GM21723 (cell line): ENCODE measurements around the gene HAO2.
A peak's percentile ranks its signal among the peaks of the same experiment; 100 is the strongest.
"Not testable (repeated sequence)": the region's sequence is repeated elsewhere in the genome, so short reads cannot be mapped to it uniquely, and the experiment has no call there.

ENCODE experiments used
- ATAC-seq: cut with Tn5 transposase; IDR thresholded peaks from one replicate; pipeline ENCODE4 v1.9.1; 2021; ENCODE audit warnings: mild to moderate bottlenecking, moderate library complexity; ENCODE audit not compliant: unreplicated experiment

The HAO2 gene

DNA sequence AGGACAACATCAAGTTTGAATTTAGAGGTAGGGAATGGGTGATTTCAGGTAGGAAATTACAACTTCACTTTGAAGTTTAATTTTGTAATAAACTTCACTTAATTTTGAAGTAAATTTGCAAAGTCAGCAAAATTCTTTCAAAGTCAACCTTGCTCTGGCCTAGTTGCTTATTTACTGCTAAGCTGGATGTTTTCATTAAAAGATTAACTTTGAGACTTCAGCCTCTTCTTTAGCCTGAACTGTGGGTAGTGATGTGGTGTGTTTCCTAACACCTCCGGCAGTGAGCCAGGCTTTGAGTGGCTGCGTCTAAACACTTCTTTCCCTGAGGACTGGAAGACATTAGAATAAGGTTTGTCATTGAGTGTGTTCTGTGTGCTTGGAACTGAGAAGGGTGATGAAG is at the start of gene HAO2:
Gene HAO2, plus strand, starts transcription at position 232 of the 400 bp plus-strand sequence. CDS start 12,301 bp downstream, outside the sequence.
- no peak for ATAC-seq

DNA sequence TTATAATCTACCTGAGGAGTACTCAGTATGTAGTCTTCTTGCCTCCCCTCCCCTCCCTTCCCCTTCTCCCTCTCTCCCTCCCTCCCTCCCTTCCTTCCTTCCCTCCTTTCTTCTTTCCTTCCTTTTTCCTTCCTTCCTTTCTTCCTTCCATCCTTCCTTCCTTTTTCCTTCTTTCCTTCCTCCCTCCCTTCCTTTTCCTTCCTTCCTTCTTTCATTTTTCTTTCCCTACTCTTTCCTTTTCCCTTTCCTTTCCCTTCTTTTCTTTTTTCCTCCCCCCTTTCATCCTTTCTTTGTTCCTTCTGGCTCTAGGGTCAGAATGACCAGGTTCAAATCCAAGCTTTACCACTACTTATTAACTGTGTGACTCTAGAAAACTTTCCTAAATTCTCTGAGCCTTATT is 48.5 kb upstream of the HAO2 start:
- no peak for ATAC-seq

- no peak for ATAC-seq
These were observed 46.7 kb upstream of the HAO2 start for GRCh38 chr1:119321666-119322419.

GRCh38 chr1:119323216-119323982 is 45.2 kb upstream of the HAO2 start:
- ATAC-seq, result peak; percentile 88

- ATAC-seq, result peak; percentile 49
These were observed 44.4 kb upstream of the HAO2 start for GRCh38 chr1:119324198-119324597.

DNA sequence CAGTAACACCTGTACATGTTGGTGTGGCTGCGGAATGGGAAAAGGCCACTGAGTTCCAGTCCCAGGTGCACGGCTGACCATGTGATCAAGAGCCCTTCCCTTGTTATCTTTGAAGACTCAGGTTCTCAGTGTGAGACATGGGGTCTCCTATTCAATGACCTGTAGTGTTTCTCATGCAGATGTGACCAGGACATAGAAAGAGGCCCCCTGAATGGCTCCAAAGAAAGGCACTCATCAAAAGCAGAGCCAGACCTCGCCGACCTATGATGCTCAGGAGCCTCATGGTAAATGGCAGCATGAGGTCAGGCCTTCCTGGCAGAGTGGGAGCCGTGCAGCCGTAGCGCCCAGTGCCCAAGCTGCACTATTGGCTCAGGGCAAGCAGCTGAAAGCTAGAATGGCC is 42.3 kb upstream of the HAO2 start:
- ATAC-seq, result no peak

- no peak for ATAC-seq
These were observed 41.5 kb upstream of the HAO2 start for GRCh38 chr1:119327094-119327449.

GRCh38 chr1:119327450-119328155 is 41.0 kb upstream of the HAO2 start:
- ATAC-seq, result no peak

GRCh38 chr1:119329541-119330461 is 38.8 kb upstream of the HAO2 start:
- no peak for ATAC-seq

- ATAC-seq, result no peak
These were observed 38.0 kb upstream of the HAO2 start for GRCh38 chr1:119330466-119331189.

- ATAC-seq, result no peak
These were observed 37.4 kb upstream of the HAO2 start for GRCh38 chr1:119331190-119331515.

DNA sequence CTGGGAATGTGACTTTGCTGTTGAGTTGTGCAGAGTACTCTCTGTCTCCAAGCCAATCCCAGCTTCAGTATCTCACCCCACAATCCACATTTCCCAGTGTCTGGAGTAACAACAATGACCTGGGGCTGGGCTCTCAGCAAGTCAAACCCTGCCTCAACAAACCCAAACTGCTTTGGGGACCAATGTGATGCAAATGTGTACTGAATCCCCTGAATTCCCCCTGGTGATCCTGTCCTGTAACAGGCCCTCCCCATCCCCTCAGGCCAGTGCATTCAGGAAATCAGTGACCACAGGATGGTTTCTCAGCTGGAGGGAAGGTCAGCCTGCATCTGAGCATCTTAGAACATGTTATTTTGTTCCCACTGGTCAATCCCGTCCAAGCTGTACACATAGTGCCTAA is 36.7 kb upstream of the HAO2 start:
- no peak for ATAC-seq

DNA sequence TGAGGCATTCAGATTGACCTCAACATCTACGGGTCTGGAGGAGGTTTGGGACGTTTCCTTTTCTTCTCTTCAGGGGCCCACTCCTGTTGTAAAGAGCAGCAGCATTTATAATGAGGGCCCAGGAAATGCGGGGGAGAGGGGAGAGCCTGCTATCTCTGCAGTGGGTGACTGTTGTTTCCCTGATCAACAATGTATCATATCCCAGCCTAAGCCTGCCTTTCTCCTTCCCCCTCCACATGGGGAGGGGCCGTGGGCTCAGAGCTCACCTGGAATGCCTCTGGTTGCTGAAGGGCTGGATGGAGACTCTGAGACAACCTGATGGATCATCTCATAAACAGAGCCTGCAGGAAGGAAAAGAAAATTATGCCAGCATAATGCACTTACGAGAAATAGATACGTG is 36.0 kb upstream of the HAO2 start:
- no peak for ATAC-seq

DNA sequence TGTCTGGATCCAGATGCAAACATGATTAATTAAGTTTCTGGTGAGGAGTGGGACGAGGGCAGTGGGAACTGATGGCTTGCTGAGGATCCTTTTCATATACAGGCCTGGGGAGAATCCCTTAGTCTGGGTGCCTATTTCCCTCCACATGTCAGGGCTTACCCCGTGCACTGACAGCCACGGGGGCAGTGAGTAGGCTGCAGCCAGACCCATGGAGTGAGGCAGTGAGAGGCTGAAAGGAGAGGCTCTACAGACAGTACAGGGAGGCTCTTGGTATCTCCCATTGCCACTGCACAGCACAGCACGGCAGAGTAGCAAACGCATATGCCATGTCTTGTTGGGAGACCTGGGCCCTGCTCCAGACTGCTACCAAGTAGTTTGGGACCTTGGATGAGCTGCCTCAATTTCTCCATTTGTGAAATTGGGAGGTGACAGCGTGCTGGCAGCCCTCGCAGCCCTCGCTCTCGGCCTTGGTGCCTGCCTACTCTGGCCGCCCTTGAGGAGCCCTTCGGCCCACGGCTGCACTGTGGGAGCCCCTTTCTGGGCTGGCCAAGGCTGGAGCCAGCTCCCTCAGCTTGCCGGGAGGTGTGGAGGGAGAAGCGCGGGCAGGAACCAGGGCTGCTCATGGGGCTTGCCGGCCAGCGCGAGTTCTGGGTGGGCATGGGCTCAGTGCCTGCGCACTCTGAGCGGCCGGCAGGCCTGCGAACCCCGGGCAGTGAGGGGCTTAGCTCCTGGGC is 35.3 kb upstream of the HAO2 start:
- ATAC-seq, result no peak

GRCh38 chr1:119333897-119334250 is 34.7 kb upstream of the HAO2 start:
- not testable (repeated sequence) for ATAC-seq

GRCh38 chr1:119336848-119337247 is 31.7 kb upstream of the HAO2 start:
- no peak for ATAC-seq

DNA sequence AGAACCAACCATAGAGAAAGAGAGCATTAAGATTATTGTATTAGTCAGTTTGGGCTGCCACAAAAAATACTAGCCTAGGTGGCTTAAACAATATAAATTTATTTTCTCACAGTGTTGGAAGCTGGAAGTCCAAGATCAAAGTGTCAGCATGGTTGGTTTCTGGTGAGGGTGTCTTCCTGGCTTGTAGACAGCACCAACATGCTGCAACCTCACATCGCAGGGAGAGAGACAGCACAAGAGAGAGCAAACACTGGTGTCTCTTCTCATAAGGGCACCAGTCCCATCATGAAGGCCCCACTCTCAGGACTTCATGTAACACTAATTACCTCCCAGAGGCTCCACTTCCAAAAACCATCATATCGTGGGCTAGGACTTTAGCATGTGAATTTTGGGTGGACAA is 30.6 kb upstream of the HAO2 start:
- no peak for ATAC-seq

- ATAC-seq, result no peak
These were observed 29.8 kb upstream of the HAO2 start for GRCh38 chr1:119338757-119339156.

GRCh38 chr1:119340861-119341261 is 27.7 kb upstream of the HAO2 start:
- ATAC-seq, result no peak
